ENCODE results near the gene C16orf78. TPM values are rescaled to one million over a fixed set of nuclear protein-coding genes. Genes with fewer than 3 reads are reported as not detected.

The C16orf78 gene
- total RNA-seq, 4 donors from 2014 or later, result not detected

- DNase-seq (ENCODE audit: low spot score) (no peak), ATAC-seq (ENCODE audit: low FRiP score) (no peak)
These were observed 5.2 kb downstream of the C16orf78 start for GRCh38 chr16:49378816-49379215.

GRCh38 chr16:49382916-49383315, 9.3 kb downstream of the C16orf78 start:
- TF ChIP-seq CTCF (IDR thresholded peaks at IDR 0.05), result no peak
- no peak for DNase-seq (ENCODE audit: low spot score)
- ATAC-seq (ENCODE audit: low FRiP score), result no peak

More at GRCh38 chr16:49378816-49379215, 5.2 kb downstream of the C16orf78 start:
- no peak for TF ChIP-seq CTCF (IDR thresholded peaks at IDR 0.05)

- DNase-seq (ENCODE audit: low spot score), result no peak
- ATAC-seq (ENCODE audit: low FRiP score), result no peak
- no peak for TF ChIP-seq CTCF (IDR thresholded peaks at IDR 0.05)
These were observed 21.4 kb downstream of the C16orf78 start for GRCh38 chr16:49395021-49395420.

GRCh38 chr16:49396206-49396720, 22.7 kb downstream of the C16orf78 start:
- DNase-seq (ENCODE audit: low spot score) (no peak), ATAC-seq (ENCODE audit: low FRiP score) (no peak)
- TF ChIP-seq CTCF (IDR thresholded peaks at IDR 0.05), result no peak

GRCh38 chr16:49398761-49399160, 25.2 kb downstream of the C16orf78 start:
- ATAC-seq (ENCODE audit: low FRiP score), result no peak
- no peak for DNase-seq (ENCODE audit: low spot score)
- TF ChIP-seq CTCF (IDR thresholded peaks at IDR 0.05), result no peak

GRCh38 chr16:49399594-49400364, 26.2 kb downstream of the C16orf78 start:
- DNase-seq (ENCODE audit: low spot score), result no peak
- TF ChIP-seq CTCF (IDR thresholded peaks at IDR 0.05), result no peak
- no peak for ATAC-seq (ENCODE audit: low FRiP score)

- no peak for DNase-seq (ENCODE audit: low spot score)
These were observed 27.0 kb downstream of the C16orf78 start for GRCh38 chr16:49400611-49401010.

More at GRCh38 chr16:49400611-49401010, 27.0 kb downstream of the C16orf78 start:
- TF ChIP-seq CTCF (IDR thresholded peaks at IDR 0.05), result no peak
- ATAC-seq (ENCODE audit: low FRiP score), result no peak
